Stimulated activated CD4-positive, alpha-beta T cell treated with anti-CD3 and anti-CD28 coated beads, TNF-alpha, amount 100 ng/mL, for 4 hours (primary cell): ENCODE measurements around the gene CPN2.

Experiments used
- DNase-seq, 3 experiments: peaks; one replicate each; pipeline ENCODE4 v3.0.0-alpha.2; 2020; ENCODE audit warnings: low read depth in 3 of 3

CPN2 gene

DNA sequence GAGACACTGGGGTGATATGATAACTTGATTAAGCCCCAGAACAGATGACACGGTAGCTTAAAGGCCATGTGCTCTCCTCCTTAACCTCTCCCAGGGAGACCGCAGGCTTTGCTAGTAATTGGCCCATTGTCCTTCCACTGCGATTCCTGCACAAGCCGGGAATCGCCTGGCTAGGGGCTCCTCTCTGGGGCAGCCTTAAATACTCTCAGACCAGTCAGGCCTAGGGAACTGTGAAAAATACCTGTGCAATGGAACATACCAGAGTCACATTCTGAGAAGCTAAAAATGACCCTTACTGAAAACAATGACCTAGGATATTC is 56.3 kb downstream of the CPN2 start:
- DNase-seq, result no peak

DNA sequence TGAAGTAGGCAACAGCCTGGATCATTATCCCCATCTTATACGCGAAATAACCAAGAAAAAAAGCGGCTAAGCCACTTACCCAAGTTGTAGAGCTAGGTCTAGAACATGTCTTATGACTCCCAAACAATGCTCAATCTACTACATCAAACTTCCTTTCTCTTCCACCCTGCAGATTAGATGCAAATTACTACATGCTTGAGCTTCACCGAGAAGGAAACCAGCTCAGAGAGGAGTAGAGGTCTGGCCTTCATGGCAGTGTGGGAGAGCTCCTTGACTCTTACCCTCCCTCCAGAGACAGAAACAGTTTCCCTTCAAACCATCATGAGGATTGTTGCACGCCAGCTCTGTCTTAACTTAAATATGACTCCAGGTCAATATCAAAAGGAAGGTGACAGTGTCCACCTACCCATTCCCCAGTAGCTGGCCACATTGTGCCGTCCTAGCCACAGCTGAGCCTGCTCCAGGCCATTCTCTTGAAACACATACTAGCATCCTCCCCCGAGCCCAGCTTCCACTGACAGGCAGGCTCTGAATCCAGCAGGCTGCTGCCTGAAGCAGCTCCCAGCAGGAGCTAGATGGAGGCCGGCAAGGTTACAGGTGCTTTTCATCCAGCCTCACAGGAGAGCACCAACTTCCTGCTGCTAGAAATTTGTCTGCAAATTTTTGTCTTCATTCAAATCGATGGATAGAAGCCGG is 56.8 kb downstream of the CPN2 start:
- no peak for DNase-seq

DNA sequence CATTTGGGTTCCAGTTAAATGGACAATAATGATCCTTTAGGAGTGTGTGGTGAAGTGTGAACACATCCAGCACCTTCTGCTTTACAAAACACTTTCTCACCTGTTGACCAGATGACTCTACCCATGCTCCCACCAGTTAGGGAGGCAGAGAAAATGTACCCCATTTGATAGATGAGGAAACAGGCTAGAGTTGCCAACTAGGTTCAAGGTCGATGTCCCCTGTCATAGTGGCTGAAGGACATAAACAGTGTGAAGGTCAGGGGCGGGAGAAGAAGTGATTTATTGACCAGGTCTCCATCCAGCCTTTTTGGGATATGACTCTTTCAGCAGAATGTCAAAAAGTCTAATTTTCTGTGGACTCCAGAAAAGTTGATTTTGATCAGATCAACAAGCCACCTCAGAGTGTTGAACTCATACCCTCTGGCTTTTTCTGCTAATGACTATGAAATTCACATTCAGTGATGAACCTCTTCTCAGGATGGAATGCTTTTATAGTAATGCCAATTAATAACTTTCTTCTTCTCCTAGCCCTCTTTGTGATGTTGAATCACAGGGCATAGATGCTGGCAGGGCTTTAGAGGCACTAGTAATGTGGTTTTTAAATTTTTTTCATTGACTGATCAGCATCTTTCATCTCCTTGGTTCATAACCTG is 57.5 kb downstream of the CPN2 start:
- no peak for DNase-seq

DNA sequence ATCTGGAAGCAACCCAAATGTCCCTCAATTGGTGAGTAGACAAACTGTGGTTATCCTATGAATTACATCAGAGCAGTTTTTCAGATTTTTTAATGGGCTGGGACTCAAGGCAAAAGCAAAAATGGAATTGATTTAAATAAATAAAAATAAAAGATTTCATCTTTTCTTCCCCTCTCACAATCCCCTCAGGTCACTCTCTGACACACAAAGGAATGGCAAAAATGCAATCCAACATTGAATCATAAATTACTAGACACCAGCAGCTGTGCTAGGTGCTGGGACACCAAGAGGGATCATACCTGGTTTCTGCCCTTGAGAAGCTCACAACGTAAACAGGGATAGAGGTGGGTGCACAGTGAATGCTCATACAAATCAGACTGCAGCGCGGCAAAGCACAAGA is 58.8 kb downstream of the CPN2 start:
- no peak for DNase-seq
